Cardiac atrium fibroblast (primary cell): Measurements from ENCODE around the gene KCNK16. TPM values are rescaled to one million over a fixed set of nuclear protein-coding genes. Genes with fewer than 3 reads are reported as not detected.

Experiments used
- total RNA-seq: library from RNA; depleted of rRNA; stranded (reverse); fragments of >200 nt; gene quantifications from 2 replicates; pipeline ENCODE4 v1.2.3, GENCODE V29; 2015

KCNK16 gene
- not detected in 2 replicates for total RNA-seq

DNA sequence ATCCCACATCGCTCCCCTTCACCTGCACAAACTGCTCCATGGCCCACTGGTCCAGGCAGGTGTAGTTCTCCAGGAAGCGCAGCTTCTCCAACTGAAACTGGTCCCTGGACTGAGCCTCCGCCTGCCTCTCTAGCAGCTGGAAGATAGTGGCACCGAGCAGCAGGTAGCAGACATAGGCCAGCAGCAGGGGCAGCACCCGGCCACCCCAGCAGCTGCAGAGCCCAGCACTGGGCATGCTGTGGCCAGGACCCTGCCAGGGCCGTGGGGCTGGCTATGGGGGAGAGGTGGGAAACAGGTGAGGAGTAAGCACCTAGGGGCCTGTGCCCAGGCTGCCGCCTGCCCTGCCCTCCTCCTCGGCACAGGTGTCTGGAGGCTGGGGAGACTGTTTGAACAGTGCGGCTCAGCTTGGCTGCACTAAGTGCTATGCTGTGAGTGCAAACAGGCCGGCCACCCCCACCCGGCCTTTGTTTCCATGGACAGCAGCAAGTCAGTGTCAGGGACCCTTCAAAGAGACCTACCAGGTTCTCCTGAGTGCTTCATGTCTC, at the start of gene KCNK16:
TSS of gene KCNK16 (minus strand) at position 397 of the 545 bp plus-strand sequence. CDS start at position 235, 162 bp downstream.

DNA sequence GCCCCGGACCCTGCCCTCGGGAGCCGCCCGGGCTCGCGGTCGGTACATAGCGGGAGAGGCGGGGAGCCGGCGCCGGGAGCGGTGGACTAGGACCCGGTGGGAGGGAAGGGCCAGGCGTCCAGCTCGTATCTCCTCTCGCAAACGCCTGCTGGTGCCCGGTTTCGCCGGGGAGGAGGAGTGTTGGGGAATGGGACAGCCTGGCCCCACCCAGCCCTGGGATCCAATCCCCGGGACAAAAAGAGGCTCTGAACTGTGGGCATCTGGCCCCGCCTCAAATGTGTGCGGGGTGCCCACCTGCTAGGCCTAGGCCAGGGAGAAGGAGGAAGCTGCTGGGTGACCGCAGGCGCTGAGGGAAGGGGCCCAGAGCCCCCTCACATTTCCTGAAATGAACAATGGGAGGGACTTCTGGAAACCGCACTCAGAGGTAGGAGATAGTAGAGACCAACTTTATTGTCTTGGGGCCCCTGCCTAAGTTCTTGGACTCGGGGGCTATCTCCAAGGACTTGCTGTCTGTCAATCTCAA, 8.2 kb downstream of the KCNK16 start, which contains the start of gene KCNK17:
TSS of gene KCNK17 (minus strand) at position 147 of the 523 bp plus-strand sequence. CDS start at position 48, 99 bp downstream.

Other genes starting within 250 kb of the KCNK16 start
- gene SAYSD1, start 207.5 kb downstream of the KCNK16 start, total RNA-seq, result 12.5 and 17.1 TPM in 2 replicates
- gene KCNK5, start 93.2 kb downstream of the KCNK16 start, total RNA-seq, result not detected in 2 replicates
- not detected in 2 replicates for gene KCNK17, start 8.3 kb downstream of the KCNK16 start, total RNA-seq